Ovary (tissue), 9 donors: Measurements from ENCODE around the gene SSBP4. TPM values are rescaled to one million over a fixed set of nuclear protein-coding genes. Genes with fewer than 3 reads are reported as not detected.
"Not testable (repeated sequence)": the region's sequence is repeated elsewhere in the genome, so short reads cannot be mapped to it uniquely, and the experiment has no call there.

Experiments used
- DNase-seq, 5 donors: peaks; one replicate each; pipeline ENCODE4 v3.0.0-alpha.2; 2019 to 2020
- H3K27ac ChIP-seq, 2 donors: fragments of 200-600 bp; one replicate each; pipeline versions ENCODE4 v1.5.1 to v1.8.0; 2019 to 2022
- H3K27me3 ChIP-seq: fragments of 200-600 bp; one replicate; pipeline ENCODE4 v1.8.0; 2022
- H3K36me3 ChIP-seq: fragments of 200-600 bp; sonication (generic); one replicate; pipeline ENCODE4 v1.5.1; 2019
- H3K4me1 ChIP-seq: one replicate; pipeline ENCODE4 v1.8.1; 2013; ENCODE audit warnings: mild to moderate bottlenecking, moderate library complexity; ENCODE audit not compliant: insufficient read depth
- H3K4me3 ChIP-seq: fragments of 200-600 bp; sonication (generic); one replicate; pipeline ENCODE4 v1.5.1; 2017
- H3K9me3 ChIP-seq, 2 donors: fragments of 200-600 bp in 1 of 2; sonication (generic) in 1 of 2; one replicate each; pipeline versions ENCODE4 v1.5.1 to v1.8.1; 2013 to 2019; ENCODE audit warnings: mild to moderate bottlenecking in 1 of 2, moderate library complexity in 1 of 2
- CTCF ChIP-seq, 3 donors: fragments of 450-650 bp in 2 of 3; fragments of 200-600 bp in 1 of 3; IDR thresholded peaks; one replicate each; pipeline versions ENCODE4 v1.5.1 to v1.8.0; 2016 to 2022; ENCODE audit warnings: antibody characterized with exemption in 3 of 3, mild to moderate bottlenecking in 1 of 3
- EP300 ChIP-seq: sonication (generic); formaldehyde crosslinking; IDR thresholded peaks from one replicate; pipeline ENCODE4 v1.6.1; 2017; ENCODE audit warnings: antibody characterized with exemption
- POLR2A ChIP-seq: fragments of 450-650 bp; IDR thresholded peaks from one replicate; pipeline ENCODE4 v1.6.1; 2017; ENCODE audit warnings: antibody characterized with exemption, mild to moderate bottlenecking, moderate library complexity
- WGBS, 3 donors: extraction: QIAGEN DNeasy Blood & Tissue Kit in 1 of 3; methylation state at CpG; one replicate each; pipeline versions ENCODE4 v1.1.5 to v1.1.7; 2013 to 2017; 5-methylcytosine and 5-hydroxymethylcytosine counted together
- intact Hi-C, 4 donors: fragments of 100-400 bp; cut with DNase I; formaldehyde crosslinking; loops; one replicate each; pipeline versions ENCODE4 v1.11.0 to v1.15.1; 2022 to 2023
- polyA plus RNA-seq, 2 donors: library from polyadenylated mRNA; stranded (reverse); fragments of 200-250 nt in 1 of 2; fragments of 350-450 nt in 1 of 2; fragmentation: Illumina TruSeq in 1 of 2; extraction: RNeasy Lipid Tissue Mini Kit (QIAGEN cat#74804) in 1 of 2; gene quantifications; one replicate each; pipeline ENCODE4 v1.2.3, GENCODE V29; 2013 to 2014
- total RNA-seq, 7 donors: library from RNA; depleted of rRNA in 2 of 7; stranded (reverse); fragments of >200 nt in 2 of 7; fragmentation: NEBNext Ultra II Directional in 3 of 7; extraction: Animal tissue kit (Norgen Biotek cat#: 25700) in 3 of 7; gene quantifications; one replicate each; pipeline versions ENCODE4 v1.1.0 to v1.2.4, GENCODE V29; 2016 to 2023
- donor health status: DM: no; HTN: no; CAD: no; lungs with moderate emphysema.
- donor health status: DM: no; HTN: no; CAD: no.
- donor health status: Bipolar disorder and iron deficiency.
- donor health status: DM: yes; HTN: yes; CAD: no.
- donor health status: DM: no; HTN: no; CAD: no.
- donor health status: DM: yes; HTN: yes; CAD: no.

SSBP4 gene
- total and polyA plus RNA-seq, 9 donors = 4.6 to 124 (median 88.3) TPM

- Histone ChIP-seq H3K27me3 (no peaks in the 10 kb centered on the region), H3K4me1 (no peaks in the 10 kb centered on the region), H3K9me3 (no peaks in the 10 kb centered on the region), H3K27ac (peak overlapping the region; percentile 38 to 56), H3K4me3 (no peak overlapping the region), H3K36me3 (no peaks in the 10 kb centered on the region)
- WGBS, 3 donors = 43 to 56% (median 55%) methylated on average over 22 of the region's 22 CpGs
- intact Hi-C loops = no loop called here
- peak in 1 of 3 donors; percentile 10 for TF ChIP-seq CTCF (IDR thresholded peaks at IDR 0.05)
- no peak for TF ChIP-seq EP300
- no peak for TF ChIP-seq POLR2A
- DNase-seq = peak; percentile 75 to 93 (median 91)
Measured at GRCh38 chr19:18379803-18380747, 39.1 kb upstream of the SSBP4 start.

GRCh38 chr19:18380843-18381242 is 38.4 kb upstream of the SSBP4 start:
- Histone ChIP-seq H3K9me3 (no peaks in the 10 kb centered on the region), H3K4me1 (no peaks in the 10 kb centered on the region), H3K36me3 (no peaks in the 10 kb centered on the region), H3K27ac (peak overlapping the region in 1 of 2 donors; percentile 38), H3K4me3 (no peak overlapping the region), H3K27me3 (no peaks in the 10 kb centered on the region)
- 61 to 76% (median 70%) methylated on average over 3 of the region's 3 CpGs for WGBS, 3 donors
- no peak for DNase-seq
- intact Hi-C loops = no loop called here
- no peak for TF ChIP-seq CTCF (IDR thresholded peaks at IDR 0.05)
- no peak for TF ChIP-seq EP300
- TF ChIP-seq POLR2A = no peak

- H3K4me1 ChIP-seq, H3K4me3 ChIP-seq, H3K9me3 ChIP-seq, H3K27me3 ChIP-seq, intact Hi-C loops, H3K27ac ChIP-seq, DNase-seq, H3K36me3 ChIP-seq: not testable (repeated sequence)
- 86 to 90% (median 87%) methylated on average over 11 of the region's 11 CpGs for WGBS, 3 donors
Measured at GRCh38 chr19:18383622-18384021, 35.6 kb upstream of the SSBP4 start.

- TF ChIP-seq EP300 = no peak
- no peak for TF ChIP-seq POLR2A
- TF ChIP-seq CTCF (IDR thresholded peaks at IDR 0.05) = no peak
- Histone ChIP-seq H3K27ac (no peak overlapping the region), H3K4me3 (no peak overlapping the region), H3K36me3 (no peaks in the 10 kb centered on the region), H3K4me1 (peaks cover 1% of the 10 kb centered on the region), H3K9me3 (no peaks in the 10 kb centered on the region), H3K27me3 (no peaks in the 10 kb centered on the region)
- intact Hi-C loops = loop anchor here in 1 of 4 donors (5.0 kb wide), 1 partner anchor 32 kb away; no protein-coding TSS in a partner anchor
- WGBS, 3 donors = 74 to 86% (median 80%) methylated on average over 7 of the region's 7 CpGs
- DNase-seq = no peak
Measured at GRCh38 chr19:18384775-18385174, 34.4 kb upstream of the SSBP4 start.

GRCh38 chr19:18385359-18385674 is 33.9 kb upstream of the SSBP4 start:
- 89 to 96% (median 89%) methylated on average over 3 of the region's 3 CpGs for WGBS, 3 donors
- intact Hi-C loops = loop anchor here in 1 of 4 donors (5.0 kb wide), 1 partner anchor 33 kb away; no protein-coding TSS in a partner anchor
- Histone ChIP-seq H3K4me1 (peaks cover 1% of the 10 kb centered on the region), H3K27me3 (no peaks in the 10 kb centered on the region), H3K27ac (no peak overlapping the region), H3K9me3 (no peaks in the 10 kb centered on the region), H3K36me3 (no peaks in the 10 kb centered on the region), H3K4me3 (no peak overlapping the region)
- no peak for DNase-seq
- TF ChIP-seq POLR2A (no peak), EP300 (no peak), CTCF (IDR thresholded peaks at IDR 0.05) (no peak)
